Hepatocyte (in vitro differentiated cells): ENCODE data around the gene IL22.

Experiments
- CTCF ChIP-seq: fragments of 200-600 bp; sonication (generic); IDR thresholded peaks from 2 replicates; pipeline ENCODE4 v1.5.1; 2016; ENCODE audit warnings: antibody characterized with exemption, mild to moderate bottlenecking; ENCODE audit not compliant: poor library complexity
- EZH2 ChIP-seq: fragments of 200-600 bp; sonication (generic); IDR thresholded peaks from 2 replicates; pipeline ENCODE4 v1.6.1; 2016; ENCODE audit warnings: antibody characterized with exemption, mild to moderate bottlenecking, borderline replicate concordance
- EZH2phosphoT487 ChIP-seq: fragments of 200-600 bp; sonication (generic); IDR thresholded peaks from one replicate; pipeline ENCODE4 v1.6.1; 2018; ENCODE audit warnings: antibody characterized with exemption, mild to moderate bottlenecking, low read depth, moderate library complexity; ENCODE audit not compliant: unreplicated experiment, severe bottlenecking

GRCh38 chr12:68285541-68285940 is 32.1 kb upstream of the IL22 start:
- TF ChIP-seq CTCF (no peak), EZH2 (no peak), EZH2phosphoT487 (no peak)
